HepG2 (cell line): ENCODE data around the gene DCAF16. TPM values are rescaled to one million over a fixed set of nuclear protein-coding genes. Genes with fewer than 3 reads are reported as not detected.

ENCODE experiments used
- ATAC-seq: fragments of 200-7000 bp; cut with Tn5 transposase; 3 replicates; pipeline ENCODE4 v1.9.1; 2020; ENCODE audit warnings: mild to moderate bottlenecking, moderate library complexity
- BruUV-seq: library from RNA; stranded (reverse); fragments of 400-500 nt; replicated peaks from 2 replicates; lab custom pipeline; 2021; lab: Mats Ljungman, UMichigan
- CTCF ChIA-PET: fragments of 300-600 bp; formaldehyde crosslinking; extraction: SDS; loops from one replicate; lab custom pipeline; 2021; ENCODE audit warnings: low total read pairs, inconsistent platforms, low intra/inter-chr PET ratio; lab: Yijun Ruan, JAX
- POLR2A ChIA-PET: fragments of 350-600 bp; sonication (Branson Sonifier 250); formaldehyde crosslinking; loops from one replicate; lab custom pipeline; 2020; ENCODE audit warnings: antibody characterized with exemption, inconsistent platforms; lab: Yijun Ruan, JAX
- DNase-seq: peaks from one replicate; pipeline ENCODE4 v3.0.0-alpha.2; 2015; ENCODE audit warnings: low spot score
- FAIRE-seq: peaks from 3 replicates; lab custom pipeline; 2011; peaks lifted over from hg19 to GRCh38; lab: Jason Lieb, UNC
- H2AFZ ChIP-seq: one replicate; pipeline ENCODE4 v1.6.1; 2011; ENCODE audit warnings: low read length, inconsistent platforms
- H3K27ac ChIP-seq: fragments of 300-600 bp; 3 replicates; pipeline ENCODE4 v1.8.0; 2011; ENCODE audit warnings: mixed run types, mild to moderate bottlenecking, mixed read lengths, low read length, inconsistent platforms; ENCODE audit not compliant: insufficient read depth; ENCODE audit errors: extremely low read length
- H3K27me3 ChIP-seq, 2 experiments: fragments of 200-600 bp in 1 of 2; 2 replicates in 1 of 2; 3 replicates in 1 of 2; pipeline versions ENCODE4 v1.6.0 to v1.8.0; 2011; ENCODE audit warnings: low read length in 2 of 2, mild to moderate bottlenecking in 2 of 2, moderate library complexity in 2 of 2, inconsistent platforms in 1 of 2; ENCODE audit not compliant: insufficient read depth in 2 of 2, control insufficient read depth in 1 of 2
- H3K36me3 ChIP-seq, 2 experiments: fragments of 200-600 bp in 1 of 2; replicated peaks in 1 of 2; 2 replicates in 1 of 2; 3 replicates in 1 of 2; pipeline versions ENCODE4 v1.5.1 to v1.8.0; 2011; ENCODE audit warnings: low read length in 2 of 2, inconsistent platforms in 1 of 2; ENCODE audit not compliant: insufficient read depth in 2 of 2, control insufficient read depth in 1 of 2
- H3K4me1 ChIP-seq: 2 replicates; pipeline ENCODE4 v1.5.1; 2012; ENCODE audit warnings: low read length, inconsistent platforms; ENCODE audit not compliant: insufficient read depth
- H3K4me2 ChIP-seq: 2 replicates; pipeline ENCODE4 v1.6.0; 2011; ENCODE audit warnings: low read depth, low read length, inconsistent platforms
- H3K4me3 ChIP-seq, 3 experiments: fragments of 200-600 bp in 1 of 3; sonication (generic), shearing (Covaris generic) in 1 of 3; replicated peaks in 1 of 3; 2 replicates each; pipeline ENCODE4 v1.5.1; 2011 to 2016; ENCODE audit warnings: low read length in 3 of 3, inconsistent platforms in 2 of 3, low read depth in 2 of 3, mild to moderate bottlenecking in 2 of 3, control low read depth in 1 of 3, mixed read lengths in 1 of 3; ENCODE audit not compliant: insufficient read depth in 1 of 3
- H3K79me2 ChIP-seq: one replicate; pipeline ENCODE4 v1.6.1; 2011; ENCODE audit warnings: low read length, inconsistent platforms; ENCODE audit not compliant: insufficient read depth
- H3K9ac ChIP-seq: 2 replicates; pipeline ENCODE4 v1.6.0; 2011; ENCODE audit warnings: mild to moderate bottlenecking, low read depth, low read length, inconsistent platforms; ENCODE audit not compliant: insufficient read depth
- H3K9me3 ChIP-seq: 2 replicates; pipeline ENCODE4 v1.5.1; 2012; ENCODE audit warnings: mild to moderate bottlenecking, low read length
- H4K20me1 ChIP-seq: 2 replicates; pipeline ENCODE4 v1.6.0; 2011; ENCODE audit warnings: inconsistent platforms, mild to moderate bottlenecking, low read length, moderate library complexity; ENCODE audit not compliant: insufficient read depth
- BHLHE40 ChIP-seq: IDR thresholded peaks from 2 replicates; pipeline ENCODE4 v1.6.1; 2011; ENCODE audit warnings: low read length, improper control_type of control experiment
- FOXA3 ChIP-seq: IDR thresholded peaks from 2 replicates; pipeline ENCODE4 v1.6.1; 2016; ENCODE audit warnings: missing genetic modification reagents, missing compliant biosample characterization
- HNRNPUL1 ChIP-seq: fragments of 200-400 bp; formaldehyde crosslinking; IDR thresholded peaks from 2 replicates; pipeline ENCODE4 v1.6.1; 2017; ENCODE audit warnings: low read depth, mild to moderate bottlenecking, low read length, moderate library complexity
- KLF16 ChIP-seq, 2 experiments: sonication (generic) in 1 of 2; formaldehyde crosslinking in 1 of 2; IDR thresholded peaks; 2 replicates each; pipeline versions ENCODE4 v1.6.1 to v1.8.0; 2016 to 2023; ENCODE audit warnings: missing genetic modification reagents in 2 of 2, missing compliant biosample characterization in 1 of 2
- MAFK ChIP-seq, 2 experiments: IDR thresholded peaks in 1 of 2; conservative IDR thresholded peaks in 1 of 2; 2 replicates each; pipeline ENCODE4 v1.6.1; 2011; ENCODE audit warnings: improper control_type of control experiment in 2 of 2, low read length in 2 of 2
- NCOA1 ChIP-seq: sonication (generic); formaldehyde crosslinking; IDR thresholded peaks from 2 replicates; pipeline ENCODE4 v1.9.0; 2021; ENCODE audit warnings: missing genetic modification reagents
- NCOA2 ChIP-seq: sonication (generic); formaldehyde crosslinking; IDR thresholded peaks from 2 replicates; pipeline ENCODE4 v1.8.0; 2022; ENCODE audit warnings: inconsistent platforms
- PHB2 ChIP-seq: fragments of 450-650 bp; IDR thresholded peaks from 2 replicates; pipeline ENCODE4 v1.6.1; 2018; ENCODE audit not compliant: partially characterized antibody
- POLR2AphosphoS5 ChIP-seq: IDR thresholded peaks from 2 replicates; pipeline ENCODE4 v1.6.1; 2012; ENCODE audit warnings: low read depth, low read length
- SALL1 ChIP-seq: sonication (generic); formaldehyde crosslinking; IDR thresholded peaks from 2 replicates; pipeline ENCODE4 v1.8.0; 2022; ENCODE audit warnings: mild to moderate bottlenecking, missing genetic modification reagents
- SAP130 ChIP-seq: IDR thresholded peaks from 2 replicates; pipeline ENCODE4 v1.6.1; 2016; ENCODE audit warnings: low read depth
- ZNF567 ChIP-seq: sonication (generic); formaldehyde crosslinking; IDR thresholded peaks from 2 replicates; pipeline ENCODE4 v1.8.1; 2023; ENCODE audit warnings: mild to moderate bottlenecking, missing genetic modification reagents, borderline replicate concordance
- ZNF614 ChIP-seq: IDR thresholded peaks from 2 replicates; pipeline ENCODE4 v1.6.1; 2018; ENCODE audit warnings: missing biosample characterization, missing genetic modification reagents, inconsistent platforms, borderline replicate concordance
- WGBS: methylation state at CpG from one replicate; pipeline ENCODE4 v1.1.6; 2017; ENCODE audit warnings: low lambda C conversion rate; 5-methylcytosine and 5-hydroxymethylcytosine counted together
- in situ Hi-C: cut with HindIII; loops from 2 replicates; pipeline ENCODE4 v1.10.0; 2017; ENCODE audit warnings: low pct_unique_long_range_greater_than_20kb; ENCODE audit not compliant: extremely low pct_ligation_motif_present
- intact Hi-C: fragments of 100-400 bp; cut with micrococcal nuclease; formaldehyde crosslinking; loops from one replicate; pipeline ENCODE4 v1.10.0; 2022; ENCODE audit not compliant: unreplicated experiment
- polyA plus RNA-seq, 8 experiments: library from polyadenylated mRNA; depleted of rRNA in 3 of 8; stranded (reverse) in 7 of 8; unstranded in 1 of 8; fragments of >200 nt; fragmentation: Illumina TruSeq in 4 of 8; extraction: Trizol in 4 of 8; gene quantifications; 2 replicates each; pipeline versions ENCODE4 v1.2.1 to v1.2.3, GENCODE V29; 2011 to 2016; ENCODE audit warnings: low read depth in 4 of 8, missing spikeins in 1 of 8, mixed read lengths in 1 of 8; ENCODE audit not compliant: insufficient read depth in 1 of 8
- total RNA-seq, 5 experiments: library from RNA; depleted of rRNA; stranded (reverse); fragments of >200 nt; fragmentation: Illumina TruSeq; extraction: Trizol; gene quantifications; 2 replicates each; pipeline ENCODE4 v1.2.3, GENCODE V29; 2016; ENCODE audit warnings: low read depth in 1 of 5
- TF ChIP-seq, protein P1 (sequence below): sonication (generic); formaldehyde crosslinking; IDR thresholded peaks from 2 replicates; pipeline ENCODE4 v1.4.0; 2020; ENCODE audit warnings: missing genetic modification reagents; ENCODE audit errors: not compliant biosample characterization
- TF ChIP-seq, protein P2 (sequence below): sonication (generic); formaldehyde crosslinking; IDR thresholded peaks from 2 replicates; pipeline ENCODE4 v1.8.0; 2022; ENCODE audit warnings: mild to moderate bottlenecking, missing genetic modification reagents; ENCODE audit not compliant: insufficient replicate concordance
- TF ChIP-seq, protein P3 (sequence below): sonication (generic); formaldehyde crosslinking; IDR thresholded peaks from 2 replicates; pipeline ENCODE4 v1.4.0; 2020; ENCODE audit warnings: low read depth, mild to moderate bottlenecking, missing genetic modification reagents
- TF ChIP-seq, protein P4 (sequence below): sonication (generic); formaldehyde crosslinking; IDR thresholded peaks from 2 replicates; pipeline ENCODE4 v1.4.0; 2020; ENCODE audit warnings: missing genetic modification reagents, mild to moderate bottlenecking, borderline replicate concordance

The DCAF16 gene
- total and polyA plus RNA-seq, 2 of the 13 experiments (the other 11 are each of a cell fraction or from before 2014, with no cell fraction given) = 37.5 to 41.9 TPM

DNA sequence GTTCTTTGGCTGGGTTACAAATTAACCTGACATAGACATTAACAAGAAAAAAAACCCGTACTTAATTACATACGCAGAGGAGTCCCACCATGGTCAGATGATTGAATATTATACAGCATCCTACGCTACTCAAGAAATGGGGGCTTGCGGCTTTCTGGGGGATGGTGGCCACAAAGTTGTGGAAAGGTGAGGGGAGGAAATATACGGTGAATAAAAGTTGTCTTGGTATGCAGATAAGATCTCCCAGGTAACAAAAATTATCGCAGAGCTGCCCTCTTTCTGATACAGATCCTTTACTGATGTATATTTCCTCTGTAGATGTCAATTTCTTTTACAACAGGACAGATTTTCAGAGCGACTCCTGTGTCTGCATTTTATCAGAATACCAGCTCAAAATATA is 890 bp downstream of the DCAF16 start:
- peak overlapping the region; percentile 92 for H3K4me2 ChIP-seq
- WGBS = under 1% methylated on average over 7 of the region's 7 CpGs
- intact Hi-C loops (loop anchor here (1.0 to 5.0 kb wide), 3 partner anchors 211 to 261 kb away; no protein-coding TSS in a partner anchor), in situ Hi-C loops (loop anchor here (10.0 kb wide), 3 partner anchors 215 to 555 kb away; partner anchors contain the start of gene LCORL)
- peaks cover 48% of the 10 kb centered on the region for H3K4me1 ChIP-seq
- no peak for FAIRE-seq
- peaks cover 95% of the 10 kb centered on the region for H3K79me2 ChIP-seq
- BruUV-seq = no TSS peak
- peak overlapping the region; percentile 97 for H3K27ac ChIP-seq
- no peaks in the 10 kb centered on the region for H3K9me3 ChIP-seq
- peaks cover 2 to 17% of the 10 kb centered on the region in 2 experiments; a peak in 4 of 5 replicates for H3K36me3 ChIP-seq
- CTCF ChIA-PET = no interaction called here
- peak overlapping the region; percentile 87 to 93 (median 90) for H3K4me3 ChIP-seq
- H4K20me1 ChIP-seq = peaks cover 34% of the 10 kb centered on the region
- H3K27me3 ChIP-seq = no peaks in the 10 kb centered on the region; a peak in 1 of 5 replicates
- H3K9ac ChIP-seq = peak overlapping the region; percentile 97
- POLR2A ChIA-PET = interaction anchor here (0.8 to 1.2 kb wide), 5 partner anchors 9 to 238 kb away, joined by 3 to 7 read pairs (median 3); partner anchors contain the start of gene LCORL
- ATAC-seq = no peak
- H2AFZ ChIP-seq = no peak overlapping the region
- TF ChIP-seq ZNF567 (CRISPR knock-in tag) (no peak), NCOA1 (no peak), NCOA2 (CRISPR knock-in tag) (no peak), MAFK (conservative IDR thresholded peaks at IDR 0.05 in 1 of 2, IDR thresholded peaks at IDR 0.05 in 1 of 2; ENCODE audit: low read length in 2 of 2) (no peak), ZNF614 (CRISPR knock-in tag) (no peak), SALL1 (CRISPR knock-in tag) (no peak), BHLHE40 (no peak), FOXA3 (CRISPR knock-in tag) (no peak), SAP130 (CRISPR knock-in tag) (no peak), POLR2AphosphoS5 (no peak), KLF16 (CRISPR knock-in tag; IDR thresholded peaks at IDR 0.05) (0 out of 4 replicates have a peak, but pooled peaks of 1 of the 2 experiments have one; percentile 4), PHB2 (no peak), HNRNPUL1 (0 out of 2 replicates have a peak, but pooled peaks have one; percentile 43)
- TF ChIP-seq, protein P1, sequence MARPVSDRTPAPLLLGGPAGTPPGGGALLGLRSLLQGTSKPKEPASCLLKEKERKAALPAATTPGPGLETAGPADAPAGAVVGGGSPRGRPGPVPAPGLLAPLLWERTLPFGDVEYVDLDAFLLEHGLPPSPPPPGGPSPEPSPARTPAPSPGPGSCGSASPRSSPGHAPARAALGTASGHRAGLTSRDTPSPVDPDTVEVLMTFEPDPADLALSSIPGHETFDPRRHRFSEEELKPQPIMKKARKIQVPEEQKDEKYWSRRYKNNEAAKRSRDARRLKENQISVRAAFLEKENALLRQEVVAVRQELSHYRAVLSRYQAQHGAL (CRISPR knock-in tag) = no peak
- TF ChIP-seq, protein P2, sequence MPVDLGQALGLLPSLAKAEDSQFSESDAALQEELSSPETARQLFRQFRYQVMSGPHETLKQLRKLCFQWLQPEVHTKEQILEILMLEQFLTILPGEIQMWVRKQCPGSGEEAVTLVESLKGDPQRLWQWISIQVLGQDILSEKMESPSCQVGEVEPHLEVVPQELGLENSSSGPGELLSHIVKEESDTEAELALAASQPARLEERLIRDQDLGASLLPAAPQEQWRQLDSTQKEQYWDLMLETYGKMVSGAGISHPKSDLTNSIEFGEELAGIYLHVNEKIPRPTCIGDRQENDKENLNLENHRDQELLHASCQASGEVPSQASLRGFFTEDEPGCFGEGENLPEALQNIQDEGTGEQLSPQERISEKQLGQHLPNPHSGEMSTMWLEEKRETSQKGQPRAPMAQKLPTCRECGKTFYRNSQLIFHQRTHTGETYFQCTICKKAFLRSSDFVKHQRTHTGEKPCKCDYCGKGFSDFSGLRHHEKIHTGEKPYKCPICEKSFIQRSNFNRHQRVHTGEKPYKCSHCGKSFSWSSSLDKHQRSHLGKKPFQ (CRISPR knock-in tag) = no peak
- TF ChIP-seq, protein P3, sequence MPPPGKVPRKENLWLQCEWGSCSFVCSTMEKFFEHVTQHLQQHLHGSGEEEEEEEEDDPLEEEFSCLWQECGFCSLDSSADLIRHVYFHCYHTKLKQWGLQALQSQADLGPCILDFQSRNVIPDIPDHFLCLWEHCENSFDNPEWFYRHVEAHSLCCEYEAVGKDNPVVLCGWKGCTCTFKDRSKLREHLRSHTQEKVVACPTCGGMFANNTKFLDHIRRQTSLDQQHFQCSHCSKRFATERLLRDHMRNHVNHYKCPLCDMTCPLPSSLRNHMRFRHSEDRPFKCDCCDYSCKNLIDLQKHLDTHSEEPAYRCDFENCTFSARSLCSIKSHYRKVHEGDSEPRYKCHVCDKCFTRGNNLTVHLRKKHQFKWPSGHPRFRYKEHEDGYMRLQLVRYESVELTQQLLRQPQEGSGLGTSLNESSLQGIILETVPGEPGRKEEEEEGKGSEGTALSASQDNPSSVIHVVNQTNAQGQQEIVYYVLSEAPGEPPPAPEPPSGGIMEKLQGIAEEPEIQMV = no peak
- TF ChIP-seq, protein P4, sequence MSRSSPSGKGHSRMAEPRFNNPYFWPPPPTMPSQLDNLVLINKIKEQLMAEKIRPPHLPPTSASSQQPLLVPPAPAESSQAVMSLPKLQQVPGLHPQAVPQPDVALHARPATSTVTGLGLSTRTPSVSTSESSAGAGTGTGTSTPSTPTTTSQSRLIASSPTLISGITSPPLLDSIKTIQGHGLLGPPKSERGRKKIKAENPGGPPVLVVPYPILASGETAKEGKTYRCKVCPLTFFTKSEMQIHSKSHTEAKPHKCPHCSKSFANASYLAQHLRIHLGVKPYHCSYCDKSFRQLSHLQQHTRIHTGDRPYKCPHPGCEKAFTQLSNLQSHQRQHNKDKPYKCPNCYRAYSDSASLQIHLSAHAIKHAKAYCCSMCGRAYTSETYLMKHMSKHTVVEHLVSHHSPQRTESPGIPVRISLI (CRISPR knock-in tag) = peak; percentile 24; the same call in 1 of the 2 replicates
- DNase-seq = peak; percentile 4
